Activated CD4-positive, CD25-positive, alpha-beta regulatory T cell (primary cell): ENCODE data around the gene MRPL24.
A peak's percentile ranks its signal among the peaks of the same experiment; 100 is the strongest.
"Not testable (repeated sequence)": the region's sequence is repeated elsewhere in the genome, so short reads cannot be mapped to it uniquely, and the experiment has no call there.

Experiments used
- DNase-seq, 4 experiments: peaks; one replicate each; lab custom pipeline; 2025; lab: John Stamatoyannopoulos, UW

MRPL24 gene

GRCh38 chr1:156740741-156741480, at the start of gene MRPL24:
MRPL24 (minus strand) TSS chr1:156741088; CDS start chr1:156738704, 2,384 bp downstream.
- peak; percentile 92 to 99 (median 93) for DNase-seq

DNA sequence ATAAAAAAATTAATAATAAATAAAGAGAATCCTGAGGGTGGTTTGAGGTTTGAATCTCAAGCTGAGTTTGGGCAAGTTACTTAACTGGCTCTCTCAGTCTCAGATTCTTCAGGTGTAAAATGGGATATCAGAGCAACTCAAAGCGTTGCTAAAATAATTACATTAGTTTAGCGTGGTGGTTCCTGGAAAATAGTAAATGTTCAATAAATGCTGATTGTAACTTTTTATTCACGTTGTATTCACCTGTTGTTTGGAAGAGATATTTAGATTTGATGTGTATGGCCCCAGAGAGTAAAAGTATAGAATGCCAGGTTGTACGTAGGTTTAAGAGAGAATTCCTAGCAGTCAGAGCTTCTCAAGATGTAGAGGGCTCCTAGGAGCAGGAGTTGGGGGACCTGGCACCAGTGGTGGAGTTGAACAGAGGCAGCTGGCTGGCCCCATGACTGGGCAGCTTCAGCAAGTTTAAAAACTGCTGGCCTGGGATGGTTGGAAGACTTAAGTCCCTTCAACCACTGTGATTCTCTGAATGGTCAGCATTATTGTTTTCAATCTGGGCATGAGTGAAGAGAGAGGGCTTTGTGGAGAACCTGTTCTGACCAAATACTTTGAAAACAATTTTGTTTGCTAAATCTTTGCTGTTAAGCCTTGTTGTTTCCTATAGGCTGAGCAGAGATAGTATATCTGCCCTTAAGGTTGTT, 48.9 kb upstream of the MRPL24 start:
- no peak for DNase-seq

GRCh38 chr1:156788136-156788535, 47.2 kb upstream of the MRPL24 start:
- no peak for DNase-seq

GRCh38 chr1:156786640-156787039, 45.8 kb upstream of the MRPL24 start:
- DNase-seq = no peak

DNA sequence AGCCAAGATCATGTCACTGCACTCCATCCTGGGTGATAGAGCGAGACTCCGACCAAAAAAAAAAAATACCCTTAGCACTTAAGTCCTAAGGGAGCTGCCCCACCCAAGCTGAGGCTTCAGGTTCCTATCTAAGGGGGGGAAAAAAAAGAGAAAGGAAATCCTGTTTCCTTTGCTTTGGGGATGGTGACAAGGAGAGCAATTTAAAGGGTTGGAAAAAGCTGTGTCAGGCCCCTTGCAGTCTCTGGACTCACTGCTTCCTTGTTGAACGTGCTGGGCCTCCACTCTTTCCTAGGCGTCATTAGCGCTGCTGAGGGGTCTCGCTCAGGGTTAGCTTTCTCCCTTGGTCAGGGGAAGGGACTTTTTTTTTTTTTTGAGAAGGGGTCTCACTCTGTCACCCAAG, 44.6 kb upstream of the MRPL24 start:
- no peak for DNase-seq

DNA sequence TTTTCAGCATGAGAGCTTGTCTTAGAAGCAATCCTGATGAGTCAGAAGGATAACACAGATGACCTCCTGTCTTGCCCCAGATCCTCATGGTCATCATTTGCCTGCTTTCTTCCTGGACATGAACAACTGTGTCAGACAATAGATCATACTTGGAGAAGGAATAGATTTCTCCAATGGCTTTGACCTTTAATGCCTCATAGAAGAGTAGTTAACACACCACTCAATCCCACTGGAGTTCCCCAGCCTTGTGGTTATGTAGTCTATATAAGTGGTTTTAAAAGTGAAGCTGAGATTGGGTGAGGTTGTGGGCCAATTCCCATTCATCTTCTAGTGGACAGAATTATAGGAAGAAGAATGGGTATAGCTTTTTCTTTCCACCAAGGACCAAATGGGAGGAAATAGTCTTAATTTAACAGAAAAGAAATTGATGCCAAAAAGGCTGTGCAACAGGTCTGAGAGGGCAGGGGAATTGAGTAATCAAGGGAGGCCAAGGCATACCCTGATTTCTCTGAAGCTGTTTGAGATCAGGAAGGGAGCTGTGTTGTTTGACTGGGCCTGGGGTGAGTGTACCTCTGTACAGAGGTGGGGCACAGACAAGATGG, 40.8 kb upstream of the MRPL24 start:
- DNase-seq = no peak

DNA sequence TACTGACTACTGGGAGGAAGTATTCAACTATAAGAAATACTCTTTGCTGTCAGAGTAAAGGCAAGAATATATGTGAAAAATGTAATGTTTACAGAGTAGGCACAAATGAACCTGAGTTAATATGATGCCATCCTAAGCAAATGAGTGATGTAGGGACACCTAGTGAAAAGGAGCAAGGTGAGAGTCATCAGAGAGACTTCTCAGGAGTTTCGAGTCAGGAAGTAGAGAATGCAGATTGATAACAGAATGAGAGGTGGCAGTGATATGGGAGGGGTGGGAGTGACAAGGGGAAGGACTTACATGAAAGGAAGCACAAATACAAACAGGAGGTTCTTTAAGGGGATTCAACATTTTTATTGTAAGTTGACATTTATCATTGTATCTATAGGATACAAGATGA, 36.7 kb upstream of the MRPL24 start:
- DNase-seq = no peak

DNA sequence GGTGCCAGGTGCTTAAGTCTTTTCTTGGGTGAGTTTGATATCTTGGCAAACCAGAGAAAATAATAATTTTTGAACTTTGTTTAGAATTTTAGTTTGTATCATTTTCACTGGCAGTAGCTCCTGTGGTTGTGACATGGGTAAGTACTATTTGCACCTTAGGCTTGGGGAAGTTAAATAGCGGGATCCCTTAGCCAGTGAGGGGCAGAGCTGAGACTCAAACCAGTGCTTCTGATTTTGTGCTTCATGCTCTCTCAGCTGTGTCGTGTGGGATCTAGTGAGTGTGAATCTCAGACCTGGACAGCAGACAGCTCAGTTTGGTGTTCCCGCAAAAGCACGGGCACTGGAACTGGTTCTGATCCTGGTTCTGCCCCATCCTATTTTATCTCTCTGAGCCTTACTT, 36.1 kb upstream of the MRPL24 start:
- DNase-seq = no peak

GRCh38 chr1:156775799-156776198, 34.9 kb upstream of the MRPL24 start:
- DNase-seq = no peak

DNA sequence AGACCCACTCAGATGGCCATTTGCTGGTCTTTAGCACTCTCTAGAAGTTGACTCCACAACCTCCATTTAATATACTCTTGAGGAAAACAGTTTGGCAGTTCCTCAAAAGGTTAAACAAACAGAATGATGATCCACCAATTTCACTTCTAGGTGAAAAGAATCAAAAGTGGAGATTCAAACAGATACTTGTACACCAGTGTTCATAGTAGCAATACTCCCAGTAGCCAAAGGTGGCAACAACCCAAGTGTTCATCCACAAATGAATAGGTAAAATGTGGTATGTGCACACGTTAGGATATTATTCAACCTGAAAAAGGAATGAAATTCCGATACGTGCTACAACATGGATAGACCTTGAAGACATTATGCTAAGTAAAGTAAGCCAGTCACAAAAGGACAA, 32.7 kb upstream of the MRPL24 start:
- DNase-seq = no peak

DNA sequence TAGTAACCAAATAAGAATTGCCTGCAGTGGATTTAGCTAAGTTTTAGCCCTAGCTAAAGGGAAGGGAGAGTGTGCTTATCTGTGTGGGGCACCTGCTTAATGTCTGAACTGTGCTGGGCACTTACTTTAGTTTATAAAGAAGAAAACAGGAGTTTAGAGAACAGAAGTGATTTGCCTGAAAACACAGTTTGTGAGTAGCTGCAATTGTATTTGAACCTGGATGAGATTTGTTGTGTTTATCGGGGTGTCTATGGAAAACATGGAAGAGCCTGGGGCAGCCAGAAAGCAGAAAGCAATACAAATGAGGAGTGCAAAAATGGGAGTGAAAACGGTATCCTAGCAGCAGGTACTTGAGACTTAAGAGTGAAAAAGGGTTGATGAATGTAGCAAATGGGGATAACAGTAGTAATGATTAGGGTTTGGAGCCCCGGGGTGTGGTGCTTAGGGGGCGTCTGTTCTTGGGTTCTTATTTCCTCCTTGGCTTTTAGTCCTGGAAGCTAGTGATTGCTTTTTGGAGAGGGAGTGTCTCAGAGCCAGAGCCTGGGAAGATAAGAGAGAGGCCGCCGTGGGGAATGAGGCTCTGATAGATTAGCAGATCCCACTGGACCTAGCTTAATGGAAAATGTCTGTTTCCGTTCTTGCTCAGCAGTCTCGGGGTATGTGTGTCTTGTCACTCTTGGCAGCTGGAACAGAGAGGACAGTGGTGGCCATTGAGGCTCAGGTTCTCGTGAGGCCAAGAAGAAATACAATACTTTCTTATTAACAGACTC, 32.0 kb upstream of the MRPL24 start:
- no peak for DNase-seq

DNA sequence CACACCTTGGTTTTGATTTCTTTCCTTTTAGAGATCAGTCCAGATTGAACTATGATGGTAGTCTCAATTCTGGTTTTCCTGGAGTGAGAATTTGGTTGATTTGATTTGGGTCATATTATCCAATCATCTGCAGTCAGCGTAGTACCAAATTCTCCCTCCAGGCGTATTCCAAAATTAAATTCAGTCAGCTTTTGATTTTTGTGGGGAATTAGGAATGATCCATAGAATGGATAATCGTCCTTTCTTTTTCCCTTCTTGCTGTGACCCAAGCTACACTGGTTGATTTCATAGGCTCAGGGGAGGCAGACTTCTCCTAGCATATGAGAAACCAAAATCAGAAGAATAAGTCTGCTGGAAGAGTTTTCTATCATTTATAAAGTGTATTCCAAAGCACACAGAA, 31.3 kb upstream of the MRPL24 start:
- no peak for DNase-seq

DNA sequence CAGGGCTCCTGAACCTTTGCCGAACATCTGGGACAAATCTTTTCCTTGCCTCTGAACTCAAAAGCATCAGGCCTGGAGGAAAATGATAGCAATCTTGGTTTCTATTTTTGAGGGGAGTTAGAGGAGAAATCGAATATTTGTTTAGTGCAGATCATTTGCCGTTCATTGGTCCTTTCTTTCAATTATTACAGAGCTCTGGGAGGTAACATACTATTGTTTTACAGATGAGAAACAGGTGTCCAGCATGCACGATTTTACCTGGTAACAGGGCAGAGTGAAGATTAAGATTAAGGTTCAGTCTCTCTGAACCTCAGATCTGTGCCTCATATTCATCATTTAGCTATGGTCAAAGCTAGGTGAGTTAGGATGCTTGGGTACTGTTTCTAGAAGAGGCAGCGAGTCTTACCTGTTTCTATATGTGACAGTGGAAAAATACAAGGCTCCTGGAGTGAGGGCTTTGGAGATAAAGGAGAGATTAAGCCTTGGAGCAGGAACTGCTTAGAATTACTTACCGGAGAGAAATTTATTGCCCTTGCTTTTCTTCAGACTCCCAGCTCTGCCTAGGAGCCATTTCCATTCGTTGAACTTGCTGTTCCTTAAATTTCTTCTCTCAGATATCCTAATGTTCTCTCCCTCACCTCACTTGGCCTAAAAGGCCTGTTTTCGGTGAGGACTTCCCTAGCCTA, 27.9 kb upstream of the MRPL24 start:
- DNase-seq = no peak

DNA sequence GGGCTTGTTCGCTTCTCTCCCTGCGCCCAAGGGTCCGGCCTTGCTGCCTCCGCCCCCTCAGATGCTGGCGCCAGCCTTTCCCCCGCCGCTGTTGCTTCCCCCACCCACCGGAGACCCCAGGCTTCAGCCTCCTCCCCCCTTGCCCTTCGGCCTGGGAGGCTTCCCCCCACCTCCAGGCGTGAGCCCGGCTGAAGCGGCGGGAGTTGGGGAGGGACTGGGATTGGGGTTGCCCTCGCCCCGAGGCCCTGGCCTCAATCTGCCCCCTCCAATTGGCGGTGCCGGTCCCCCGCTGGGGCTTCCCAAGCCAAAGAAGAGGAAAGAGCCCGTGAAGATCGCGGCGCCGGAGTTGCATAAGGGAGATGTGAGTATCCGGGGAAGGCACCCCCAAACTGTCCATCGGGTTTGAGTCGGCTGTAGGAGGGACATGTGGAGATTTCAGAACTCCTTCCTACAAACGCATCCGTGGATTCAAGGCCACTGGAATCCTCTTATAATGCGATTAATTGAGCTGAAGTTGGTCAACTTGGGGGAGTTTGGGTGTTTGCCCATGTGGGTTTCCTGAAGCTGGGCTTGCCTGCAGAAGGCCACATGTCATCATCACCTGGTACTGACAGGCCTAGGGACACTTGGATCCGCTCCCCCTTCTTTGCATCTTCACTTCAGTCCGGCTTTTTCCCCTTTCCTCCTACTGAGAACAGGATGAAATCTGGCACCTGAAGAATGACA, 27.2 kb upstream of the MRPL24 start:
- no peak for DNase-seq

GRCh38 chr1:156767101-156767878, 26.4 kb upstream of the MRPL24 start, which contains the start of gene PRCC:
PRCC (plus strand) TSS chr1:156767535; CDS start chr1:156767772, 237 bp downstream.
- DNase-seq = peak; percentile 85 to 94 (median 92)

DNA sequence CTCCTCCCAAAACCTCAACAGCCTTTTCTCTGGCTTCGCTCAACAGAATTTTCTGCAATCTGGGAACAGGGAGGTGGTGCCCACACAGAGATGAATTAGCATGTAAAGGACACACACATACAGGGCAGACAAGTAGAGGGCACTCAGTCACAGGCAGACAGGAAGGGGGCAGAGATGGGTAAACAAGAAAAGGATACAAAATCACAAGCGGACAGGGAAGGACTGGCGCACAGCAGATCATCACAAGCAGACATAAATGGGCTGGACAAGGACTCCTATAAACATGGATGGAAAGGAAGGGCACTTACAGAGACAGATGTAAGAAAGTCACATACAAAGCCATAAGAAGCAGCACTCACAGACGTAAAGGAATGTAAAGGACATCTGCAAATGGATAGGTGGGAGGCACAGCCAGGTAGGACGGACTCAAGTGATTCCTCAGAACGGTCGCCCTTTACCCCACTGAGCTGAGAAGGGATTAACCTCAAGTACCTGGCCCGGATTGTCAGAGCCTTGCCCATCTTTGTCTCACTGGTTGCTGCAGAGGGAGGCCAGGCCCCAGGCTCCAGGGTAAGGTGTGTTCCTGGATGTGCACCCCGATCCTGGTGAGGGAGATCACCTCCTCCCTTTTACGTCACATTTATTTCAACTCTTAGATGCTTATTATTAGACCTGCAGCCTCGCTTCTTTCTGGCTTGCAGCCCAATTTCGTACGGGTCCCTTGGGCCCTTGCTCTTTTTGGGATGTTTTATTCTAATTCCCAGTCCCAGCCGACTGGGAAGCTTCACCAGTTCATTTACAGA, 25.6 kb upstream of the MRPL24 start:
- no peak for DNase-seq

DNA sequence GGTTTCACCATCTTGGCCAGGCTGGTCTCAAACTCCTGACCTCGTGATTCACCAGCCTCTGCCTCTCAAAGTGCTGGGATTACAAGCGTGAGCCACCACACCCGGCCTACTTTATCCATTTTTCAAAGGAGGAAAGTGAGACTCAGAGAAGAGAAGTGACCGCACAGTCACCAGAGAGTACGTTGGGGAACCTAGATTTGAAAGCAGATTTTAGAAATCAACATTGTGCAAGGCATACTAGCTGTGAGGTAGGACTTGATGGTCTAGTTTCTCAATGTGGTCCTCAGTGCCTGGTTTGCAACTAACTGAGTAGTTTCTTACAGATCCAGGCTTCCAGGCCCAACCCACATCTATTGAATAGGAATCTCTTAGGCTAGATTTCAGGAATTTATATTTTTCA, 24.8 kb upstream of the MRPL24 start:
- no peak for DNase-seq

DNA sequence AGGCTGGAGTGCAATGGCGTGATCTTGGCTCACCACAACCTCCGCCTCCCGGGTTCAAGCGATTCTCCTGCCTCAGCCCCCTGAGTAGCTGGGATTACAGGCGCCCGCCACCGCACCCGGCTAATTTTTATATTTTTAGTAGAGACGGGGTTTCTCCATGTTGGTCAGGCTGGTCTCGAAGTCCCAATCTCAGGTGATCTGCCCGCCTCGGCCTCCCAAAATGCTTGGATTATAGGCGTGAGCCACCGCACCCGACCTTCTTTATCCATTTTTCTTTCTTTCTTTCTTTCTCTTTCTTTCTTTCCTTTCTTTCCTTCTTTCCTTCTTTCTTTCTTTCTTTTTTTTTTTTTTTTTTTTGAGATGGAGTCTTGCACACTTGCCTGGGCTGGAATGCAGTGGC, 24.2 kb upstream of the MRPL24 start:
- not testable (repeated sequence) for DNase-seq

- DNase-seq = no peak
Observed at GRCh38 chr1:156760796-156761104, 19.9 kb upstream of the MRPL24 start.
